Keratinocyte (primary cell): ENCODE results near the gene UBE2F.

ENCODE experiments used
- CTCF ChIP-seq, 3 experiments: IDR thresholded peaks in 1 of 3; conservative IDR thresholded peaks in 1 of 3; optimal IDR thresholded peaks in 1 of 3; 2 replicates in 2 of 3; 3 replicates in 1 of 3; pipeline versions ENCODE3 to v1.5.1; 2011; ENCODE audit warnings: low read length in 3 of 3, mild to moderate bottlenecking in 3 of 3, moderate library complexity in 2 of 3, control low read depth in 1 of 3, inconsistent platforms in 1 of 3; ENCODE audit not compliant: insufficient read depth in 2 of 3; ENCODE audit errors: extremely low read depth in 1 of 3
- EZH2 ChIP-seq: IDR thresholded peaks from one replicate; pipeline ENCODE4 v1.6.1; 2012; ENCODE audit warnings: inconsistent platforms, mild to moderate bottlenecking, low read length, moderate library complexity

GRCh38 chr2:238030422-238031155, 63.8 kb downstream of the UBE2F start:
- peak in 2 of 3 experiments; percentile 27 to 34 for TF ChIP-seq CTCF (optimal IDR thresholded peaks at IDR 0.05 in 1 of 3, IDR thresholded peaks at IDR 0.05 in 1 of 3, conservative IDR thresholded peaks at IDR 0.05 in 1 of 3; ENCODE audit: extremely low read depth in 1 of 3, insufficient read depth in 2 of 3, low read length in 3 of 3)
- TF ChIP-seq EZH2, result no peak
